K562 (cell line): Measurements from ENCODE around the gene TMEM143. TPM values are rescaled to one million over a fixed set of nuclear protein-coding genes. Genes with fewer than 3 reads are reported as not detected.

Experiments
- ARHGAP35 ChIP-seq: fragments of 450-650 bp; IDR thresholded peaks from 2 replicates; pipeline ENCODE4 v1.6.1; 2018; ENCODE audit not compliant: partially characterized antibody
- ARID2 ChIP-seq: fragments of 450-650 bp; IDR thresholded peaks from 2 replicates; pipeline ENCODE4 v1.6.1; 2017; ENCODE audit warnings: antibody characterized with exemption, mild to moderate bottlenecking
- CREBBP ChIP-seq: IDR thresholded peaks from one replicate; pipeline ENCODE4 v1.6.1; 2012; ENCODE audit warnings: low read depth, mild to moderate bottlenecking, control low read depth, inconsistent platforms, low read length
- HIVEP1 ChIP-seq: fragments of 250-450 bp; sonication (Bioruptor Pico); IDR thresholded peaks from 2 replicates; pipeline ENCODE4 v1.4.0; 2020; ENCODE audit warnings: mild to moderate bottlenecking
- HMG20A ChIP-seq: fragments of 450-650 bp; formaldehyde crosslinking; conservative IDR thresholded peaks from 2 replicates; pipeline ENCODE4 v1.4.0; 2020; ENCODE audit warnings: mild to moderate bottlenecking, mixed read lengths
- KLF16 ChIP-seq: IDR thresholded peaks from 2 replicates; pipeline ENCODE4 v1.6.1; 2016; ENCODE audit warnings: antibody characterized with exemption
- MAFG ChIP-seq: fragments of 450-650 bp; conservative IDR thresholded peaks from 2 replicates; pipeline ENCODE4 v1.6.1; 2016; ENCODE audit warnings: missing genetic modification characterization, missing compliant biosample characterization
- MED1 ChIP-seq: sonication (generic); formaldehyde crosslinking; IDR thresholded peaks from 2 replicates; pipeline ENCODE4 v1.8.1; 2023; ENCODE audit warnings: missing genetic modification reagents, borderline replicate concordance
- MNT ChIP-seq, 2 experiments: fragments of 450-650 bp; conservative IDR thresholded peaks; 2 replicates each; pipeline ENCODE4 v1.6.1; 2017; ENCODE audit warnings: mild to moderate bottlenecking in 2 of 2, moderate library complexity in 2 of 2
- PURB ChIP-seq: sonication (generic); formaldehyde crosslinking; IDR thresholded peaks from 2 replicates; pipeline ENCODE4 v1.9.0; 2021; ENCODE audit warnings: low read depth, mild to moderate bottlenecking, missing genetic modification reagents
- SMARCC2 ChIP-seq: fragments of 450-650 bp; IDR thresholded peaks from 2 replicates; pipeline ENCODE4 v1.6.1; 2017; ENCODE audit warnings: antibody characterized with exemption, moderate library complexity, mild to moderate bottlenecking, low read depth
- TARDBP ChIP-seq: fragments of 450-650 bp; IDR thresholded peaks from 2 replicates; pipeline ENCODE4 v1.6.1; 2016
- polyA plus RNA-seq, 8 experiments: library from polyadenylated mRNA; depleted of rRNA in 4 of 8; stranded (reverse) in 5 of 8; unstranded in 3 of 8; fragments of >200 nt; fragmentation: Nextera tagmentation in 2 of 8; fragmentation: Illumina TruSeq in 1 of 8; extraction: Ambion mirVana in 2 of 8; extraction: Trizol in 1 of 8; gene quantifications; 2 replicates each; pipeline versions ENCODE4 v1.2.1 to v1.2.3, GENCODE V29; 2011 to 2014; ENCODE audit warnings: inconsistent platforms in 1 of 8, missing spikeins in 1 of 8
- total RNA-seq, 7 experiments: library from RNA; depleted of rRNA in 6 of 7; stranded (reverse); fragments of >200 nt in 6 of 7; fragmentation: Illumina TruSeq in 2 of 7; extraction: Trizol in 2 of 7; gene quantifications; 2 replicates each; pipeline versions ENCODE4 v1.2.1 to v1.2.3, GENCODE V29; 2011 to 2021; ENCODE audit warnings: low replicate concordance in 1 of 7
- TF ChIP-seq, protein P1 (sequence below): IDR thresholded peaks from 2 replicates; pipeline ENCODE4 v1.6.1; 2016; ENCODE audit warnings: missing genetic modification characterization, missing compliant biosample characterization
- TF ChIP-seq, protein P2 (sequence below): fragments of 450-650 bp; formaldehyde crosslinking; IDR thresholded peaks from 2 replicates; pipeline ENCODE4 v1.4.0; 2020; ENCODE audit warnings: mild to moderate bottlenecking
- TF ChIP-seq, protein P3 (sequence below): fragments of 450-650 bp; IDR thresholded peaks from 2 replicates; pipeline ENCODE4 v1.6.1; 2017; ENCODE audit warnings: antibody characterized with exemption, mild to moderate bottlenecking
- TF ChIP-seq, protein P4 (sequence below): sonication (generic); IDR thresholded peaks from 2 replicates; pipeline ENCODE4 v1.6.1; 2016

TMEM143 gene
- total and polyA plus RNA-seq, 9 of the 15 experiments (the other 6 are each of a cell fraction or from before 2014, with no cell fraction given): 0.66 to 8.8 (median 4.3) TPM

GRCh38 chr19:48390188-48391099 lies 26.7 kb upstream of the TMEM143 start (continued):
- TF ChIP-seq ARID2 (no peak), HMG20A (no peak), TARDBP (no peak), KLF16 (no peak), MNT (conservative IDR thresholded peaks at IDR 0.05) (peak in 1 of 2 experiments; percentile 42; a peak in 2 of 4 replicates), MED1 (CRISPR knock-in tag) (no peak), PURB (CRISPR knock-in tag) (no peak), ARHGAP35 (no peak), SMARCC2 (no peak), CREBBP (no peak), MAFG (tag) (no peak), HIVEP1 (no peak)
- TF ChIP-seq, protein P1, sequence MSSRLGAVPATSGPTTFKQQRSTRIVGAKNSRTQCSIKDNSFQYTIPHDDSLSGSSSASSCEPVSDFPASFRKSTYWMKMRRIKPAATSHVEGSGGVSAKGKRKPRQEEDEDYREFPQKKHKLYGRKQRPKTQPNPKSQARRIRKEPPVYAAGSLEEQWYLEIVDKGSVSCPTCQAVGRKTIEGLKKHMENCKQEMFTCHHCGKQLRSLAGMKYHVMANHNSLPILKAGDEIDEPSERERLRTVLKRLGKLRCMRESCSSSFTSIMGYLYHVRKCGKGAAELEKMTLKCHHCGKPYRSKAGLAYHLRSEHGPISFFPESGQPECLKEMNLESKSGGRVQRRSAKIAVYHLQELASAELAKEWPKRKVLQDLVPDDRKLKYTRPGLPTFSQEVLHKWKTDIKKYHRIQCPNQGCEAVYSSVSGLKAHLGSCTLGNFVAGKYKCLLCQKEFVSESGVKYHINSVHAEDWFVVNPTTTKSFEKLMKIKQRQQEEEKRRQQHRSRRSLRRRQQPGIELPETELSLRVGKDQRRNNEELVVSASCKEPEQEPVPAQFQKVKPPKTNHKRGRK (tag): no peak
- TF ChIP-seq, protein P2, sequence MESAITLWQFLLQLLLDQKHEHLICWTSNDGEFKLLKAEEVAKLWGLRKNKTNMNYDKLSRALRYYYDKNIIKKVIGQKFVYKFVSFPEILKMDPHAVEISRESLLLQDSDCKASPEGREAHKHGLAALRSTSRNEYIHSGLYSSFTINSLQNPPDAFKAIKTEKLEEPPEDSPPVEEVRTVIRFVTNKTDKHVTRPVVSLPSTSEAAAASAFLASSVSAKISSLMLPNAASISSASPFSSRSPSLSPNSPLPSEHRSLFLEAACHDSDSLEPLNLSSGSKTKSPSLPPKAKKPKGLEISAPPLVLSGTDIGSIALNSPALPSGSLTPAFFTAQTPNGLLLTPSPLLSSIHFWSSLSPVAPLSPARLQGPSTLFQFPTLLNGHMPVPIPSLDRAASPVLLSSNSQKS: no peak
- TF ChIP-seq, protein P3, sequence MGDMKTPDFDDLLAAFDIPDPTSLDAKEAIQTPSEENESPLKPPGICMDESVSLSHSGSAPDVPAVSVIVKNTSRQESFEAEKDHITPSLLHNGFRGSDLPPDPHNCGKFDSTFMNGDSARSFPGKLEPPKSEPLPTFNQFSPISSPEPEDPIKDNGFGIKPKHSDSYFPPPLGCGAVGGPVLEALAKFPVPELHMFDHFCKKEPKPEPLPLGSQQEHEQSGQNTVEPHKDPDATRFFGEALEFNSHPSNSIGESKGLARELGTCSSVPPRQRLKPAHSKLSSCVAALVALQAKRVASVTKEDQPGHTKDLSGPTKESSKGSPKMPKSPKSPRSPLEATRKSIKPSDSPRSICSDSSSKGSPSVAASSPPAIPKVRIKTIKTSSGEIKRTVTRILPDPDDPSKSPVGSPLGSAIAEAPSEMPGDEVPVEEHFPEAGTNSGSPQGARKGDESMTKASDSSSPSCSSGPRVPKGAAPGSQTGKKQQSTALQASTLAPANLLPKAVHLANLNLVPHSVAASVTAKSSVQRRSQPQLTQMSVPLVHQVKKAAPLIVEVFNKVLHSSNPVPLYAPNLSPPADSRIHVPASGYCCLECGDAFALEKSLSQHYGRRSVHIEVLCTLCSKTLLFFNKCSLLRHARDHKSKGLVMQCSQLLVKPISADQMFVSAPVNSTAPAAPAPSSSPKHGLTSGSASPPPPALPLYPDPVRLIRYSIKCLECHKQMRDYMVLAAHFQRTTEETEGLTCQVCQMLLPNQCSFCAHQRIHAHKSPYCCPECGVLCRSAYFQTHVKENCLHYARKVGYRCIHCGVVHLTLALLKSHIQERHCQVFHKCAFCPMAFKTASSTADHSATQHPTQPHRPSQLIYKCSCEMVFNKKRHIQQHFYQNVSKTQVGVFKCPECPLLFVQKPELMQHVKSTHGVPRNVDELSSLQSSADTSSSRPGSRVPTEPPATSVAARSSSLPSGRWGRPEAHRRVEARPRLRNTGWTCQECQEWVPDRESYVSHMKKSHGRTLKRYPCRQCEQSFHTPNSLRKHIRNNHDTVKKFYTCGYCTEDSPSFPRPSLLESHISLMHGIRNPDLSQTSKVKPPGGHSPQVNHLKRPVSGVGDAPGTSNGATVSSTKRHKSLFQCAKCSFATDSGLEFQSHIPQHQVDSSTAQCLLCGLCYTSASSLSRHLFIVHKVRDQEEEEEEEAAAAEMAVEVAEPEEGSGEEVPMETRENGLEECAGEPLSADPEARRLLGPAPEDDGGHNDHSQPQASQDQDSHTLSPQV: peak; percentile 74
- TF ChIP-seq, protein P4, sequence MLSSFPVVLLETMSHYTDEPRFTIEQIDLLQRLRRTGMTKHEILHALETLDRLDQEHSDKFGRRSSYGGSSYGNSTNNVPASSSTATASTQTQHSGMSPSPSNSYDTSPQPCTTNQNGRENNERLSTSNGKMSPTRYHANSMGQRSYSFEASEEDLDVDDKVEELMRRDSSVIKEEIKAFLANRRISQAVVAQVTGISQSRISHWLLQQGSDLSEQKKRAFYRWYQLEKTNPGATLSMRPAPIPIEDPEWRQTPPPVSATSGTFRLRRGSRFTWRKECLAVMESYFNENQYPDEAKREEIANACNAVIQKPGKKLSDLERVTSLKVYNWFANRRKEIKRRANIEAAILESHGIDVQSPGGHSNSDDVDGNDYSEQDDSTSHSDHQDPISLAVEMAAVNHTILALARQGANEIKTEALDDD: no peak
